GM20000 (cell line): ENCODE data around the gene FDX1.
"Not testable (repeated sequence)": the region's sequence is repeated elsewhere in the genome, so short reads cannot be mapped to it uniquely, and the experiment has no call there.

Experiments used
- DNase-seq: peaks from one replicate; pipeline ENCODE4 v3.0.0; 2012; ENCODE audit warnings: low spot score
- TF ChIP-seq, protein P1 (sequence below): IDR thresholded peaks from 2 replicates; pipeline ENCODE4 v1.5.1; 2012; ENCODE audit warnings: mild to moderate bottlenecking, control low read depth; ENCODE audit errors: extremely low read depth, missing control alignments

FDX1 gene, protein sequence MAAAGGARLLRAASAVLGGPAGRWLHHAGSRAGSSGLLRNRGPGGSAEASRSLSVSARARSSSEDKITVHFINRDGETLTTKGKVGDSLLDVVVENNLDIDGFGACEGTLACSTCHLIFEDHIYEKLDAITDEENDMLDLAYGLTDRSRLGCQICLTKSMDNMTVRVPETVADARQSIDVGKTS

DNA sequence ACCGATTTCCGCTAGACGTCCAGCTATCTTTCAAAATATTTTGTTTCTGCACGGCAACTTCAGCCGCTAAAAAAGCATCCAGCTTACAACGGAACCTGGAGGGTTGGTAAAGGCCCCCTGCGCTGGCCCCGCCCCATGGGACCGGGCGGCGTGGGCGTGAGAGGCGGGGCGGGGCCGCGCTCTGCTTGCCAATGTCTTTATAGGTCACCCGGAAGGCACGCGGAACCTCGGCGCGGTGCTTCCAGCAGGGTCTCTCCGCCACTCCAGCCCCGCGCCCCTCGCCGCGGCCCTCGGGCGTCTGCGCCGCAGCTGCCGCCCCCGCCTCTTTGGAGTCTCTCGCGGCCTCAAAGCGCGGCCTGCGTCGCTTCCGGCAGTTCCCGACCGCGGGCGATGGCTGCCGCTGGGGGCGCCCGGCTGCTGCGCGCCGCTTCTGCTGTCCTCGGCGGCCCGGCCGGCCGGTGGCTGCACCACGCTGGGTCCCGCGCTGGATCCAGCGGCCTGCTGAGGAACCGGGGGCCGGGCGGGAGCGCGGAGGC lies at the start of gene FDX1:
TSS of gene FDX1 (plus strand) at position 218 of the 536 bp plus-strand sequence. CDS start at position 391, 173 bp downstream.
- peak; percentile 87 for DNase-seq
- TF ChIP-seq, protein P1, sequence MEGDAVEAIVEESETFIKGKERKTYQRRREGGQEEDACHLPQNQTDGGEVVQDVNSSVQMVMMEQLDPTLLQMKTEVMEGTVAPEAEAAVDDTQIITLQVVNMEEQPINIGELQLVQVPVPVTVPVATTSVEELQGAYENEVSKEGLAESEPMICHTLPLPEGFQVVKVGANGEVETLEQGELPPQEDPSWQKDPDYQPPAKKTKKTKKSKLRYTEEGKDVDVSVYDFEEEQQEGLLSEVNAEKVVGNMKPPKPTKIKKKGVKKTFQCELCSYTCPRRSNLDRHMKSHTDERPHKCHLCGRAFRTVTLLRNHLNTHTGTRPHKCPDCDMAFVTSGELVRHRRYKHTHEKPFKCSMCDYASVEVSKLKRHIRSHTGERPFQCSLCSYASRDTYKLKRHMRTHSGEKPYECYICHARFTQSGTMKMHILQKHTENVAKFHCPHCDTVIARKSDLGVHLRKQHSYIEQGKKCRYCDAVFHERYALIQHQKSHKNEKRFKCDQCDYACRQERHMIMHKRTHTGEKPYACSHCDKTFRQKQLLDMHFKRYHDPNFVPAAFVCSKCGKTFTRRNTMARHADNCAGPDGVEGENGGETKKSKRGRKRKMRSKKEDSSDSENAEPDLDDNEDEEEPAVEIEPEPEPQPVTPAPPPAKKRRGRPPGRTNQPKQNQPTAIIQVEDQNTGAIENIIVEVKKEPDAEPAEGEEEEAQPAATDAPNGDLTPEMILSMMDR, result peak; percentile 66

DNA sequence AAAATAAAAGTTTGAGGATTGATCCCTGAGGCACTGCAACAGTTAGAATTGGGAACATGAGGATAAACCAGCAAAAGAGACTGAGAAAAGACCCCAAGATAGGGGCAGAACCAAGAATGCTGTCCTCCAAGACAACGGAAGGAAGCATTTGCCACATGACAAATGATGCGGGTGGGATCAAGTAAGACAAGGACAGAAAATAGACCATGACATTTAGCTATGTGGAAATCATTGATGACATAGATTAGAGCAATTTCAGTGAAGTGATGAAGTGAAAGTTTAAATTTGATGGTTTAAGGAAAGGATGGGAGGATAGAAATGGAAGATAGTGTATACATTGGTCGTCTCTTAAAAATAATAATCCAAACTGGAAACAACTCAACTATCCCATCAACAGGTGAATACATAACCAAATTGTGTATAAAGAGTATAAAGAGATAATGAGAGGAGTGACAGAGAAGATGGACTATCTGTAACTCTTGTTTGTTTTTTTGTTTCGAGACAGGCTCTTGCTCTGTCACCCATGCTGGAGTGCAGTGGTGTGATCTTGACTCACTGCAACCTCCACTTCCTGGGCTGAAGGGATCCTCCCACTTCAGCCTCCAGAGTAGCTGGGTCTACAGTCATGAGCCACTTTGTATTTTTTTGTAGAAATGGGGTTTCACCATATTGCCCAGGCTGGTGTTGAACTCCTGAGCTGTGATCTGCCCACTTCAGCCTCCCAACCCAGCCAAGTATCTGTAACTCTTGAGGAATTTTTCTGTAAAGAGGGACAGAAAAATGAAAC lies 48.7 kb upstream of the FDX1 start:
- TF ChIP-seq, protein P1, result no peak
- no peak for DNase-seq

DNA sequence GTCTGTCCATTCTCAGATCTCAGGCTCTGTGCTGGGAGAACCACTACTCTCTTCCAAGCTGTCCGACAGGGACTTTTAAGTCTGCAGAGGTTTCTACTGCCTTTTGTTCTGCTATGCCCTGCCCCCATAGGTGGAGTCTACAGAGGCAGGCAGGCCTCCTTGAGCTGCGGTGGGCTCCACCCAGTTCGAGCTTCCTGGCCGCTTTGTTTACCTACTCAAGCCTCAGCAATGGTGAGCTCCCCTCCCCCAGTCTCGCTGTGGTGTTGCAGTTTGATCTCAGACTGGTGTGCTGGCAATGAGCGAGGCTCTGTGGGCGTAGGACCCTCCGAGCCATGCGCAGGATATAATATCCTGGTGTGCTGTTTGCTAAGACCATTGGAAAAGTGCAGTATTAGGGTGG lies 41.5 kb upstream of the FDX1 start:
- DNase-seq, result not testable (repeated sequence)

DNA sequence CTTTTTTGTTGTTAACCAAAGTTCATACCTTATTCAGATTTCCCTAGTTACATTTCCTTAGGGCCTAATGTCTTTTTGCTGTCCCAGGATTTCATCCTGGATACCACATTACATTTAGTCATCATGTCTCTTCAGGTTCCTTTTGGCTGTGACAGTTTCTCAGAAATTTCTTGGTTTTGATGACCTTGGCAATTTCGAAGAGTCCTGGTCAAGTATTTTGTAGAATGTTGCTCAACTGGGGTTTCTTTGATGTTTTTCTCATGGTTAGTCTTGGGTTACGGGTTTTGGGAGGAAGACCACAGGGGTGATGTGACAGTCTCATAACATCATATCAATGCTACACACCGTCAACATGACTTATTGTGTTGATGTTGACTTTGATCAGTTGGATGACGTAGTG lies 39.8 kb upstream of the FDX1 start:
- TF ChIP-seq, protein P1, result no peak
- DNase-seq, result no peak

DNA sequence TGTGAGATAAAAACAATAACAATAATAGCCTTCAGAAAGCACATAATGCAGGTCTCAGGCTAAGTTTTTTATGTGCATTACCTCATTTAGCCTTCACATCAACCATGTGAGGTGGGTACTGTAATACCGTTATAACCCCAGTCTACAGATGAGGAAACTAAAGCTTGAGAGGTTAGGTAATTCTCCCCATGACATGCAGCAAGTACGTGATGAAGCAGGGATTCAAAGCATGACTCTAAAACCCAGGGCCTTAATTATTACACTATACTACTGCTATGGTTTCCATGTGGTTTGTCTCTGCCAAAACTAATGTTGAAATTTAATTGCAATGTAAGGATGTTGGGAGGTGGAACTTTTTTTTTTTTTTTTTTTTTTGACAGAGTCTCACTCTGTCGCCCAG lies 37.7 kb upstream of the FDX1 start:
- TF ChIP-seq, protein P1, result no peak
- no peak for DNase-seq

DNA sequence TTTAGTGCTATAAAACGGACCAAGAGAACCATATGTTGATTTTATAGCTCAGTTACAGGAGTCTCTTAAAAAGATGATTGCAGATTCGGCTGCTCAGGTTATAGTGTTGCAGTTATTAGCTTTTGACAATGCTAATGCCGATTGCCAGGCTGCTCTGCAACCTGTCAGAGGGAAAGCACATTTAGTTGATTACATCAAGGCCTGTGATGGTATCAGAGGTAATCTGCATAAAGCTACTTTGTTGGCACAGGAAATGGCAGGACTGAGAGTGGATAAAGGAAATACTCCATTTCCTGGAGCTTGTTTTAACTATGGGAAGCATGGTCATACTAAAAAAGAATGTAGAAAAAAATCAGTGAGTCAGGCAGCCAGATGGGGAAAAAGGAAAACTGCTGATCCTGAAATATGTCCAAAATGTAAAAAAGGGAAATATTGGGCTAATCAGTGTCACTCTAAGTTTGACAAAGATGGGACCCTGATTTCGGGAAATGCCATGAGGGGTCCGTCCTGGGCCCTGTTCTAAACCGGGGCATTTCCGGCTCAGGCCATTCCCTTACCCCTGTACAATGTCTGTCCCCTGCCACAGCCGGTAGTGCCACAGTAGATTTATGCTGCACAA lies 32.0 kb upstream of the FDX1 start:
- DNase-seq, result not testable (repeated sequence)

DNA sequence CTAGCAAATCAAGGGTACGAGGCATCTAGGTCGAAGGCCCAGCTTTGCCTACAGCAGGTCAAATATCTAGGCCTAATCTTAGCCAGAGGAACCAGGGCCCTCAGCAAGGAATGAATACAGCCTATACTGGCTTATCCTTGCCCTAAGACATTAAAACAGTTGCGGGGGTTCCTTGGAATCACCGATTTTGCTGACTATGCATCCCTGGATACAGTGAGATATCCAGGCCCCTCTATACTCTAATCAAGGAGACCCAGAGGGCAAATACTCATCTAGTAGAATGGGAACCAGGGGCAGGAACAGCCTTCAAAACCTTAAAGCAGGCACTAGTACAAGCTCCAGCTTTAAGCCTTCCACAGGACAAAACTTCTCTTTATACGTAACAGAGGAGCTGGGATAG lies 26.2 kb upstream of the FDX1 start:
- DNase-seq, result not testable (repeated sequence)

DNA sequence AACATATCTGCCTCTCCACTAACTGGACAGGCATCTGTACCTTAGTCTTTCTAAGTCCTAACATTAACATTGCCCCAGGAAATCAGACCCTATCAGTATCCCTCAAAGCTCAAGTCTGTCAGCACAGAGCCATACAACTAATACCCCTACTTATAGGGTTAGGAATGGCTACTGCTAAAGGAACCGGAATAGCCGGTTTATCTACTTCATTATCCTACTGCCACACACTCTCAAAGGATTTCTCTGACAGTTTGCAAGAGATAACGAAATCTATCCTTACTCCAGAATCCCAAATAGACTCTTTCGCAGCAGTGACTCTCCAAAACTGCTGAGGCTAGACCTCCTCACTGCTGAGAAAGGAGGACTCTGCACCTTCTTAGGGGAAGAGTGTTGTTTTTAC lies 24.1 kb upstream of the FDX1 start:
- not testable (repeated sequence) for DNase-seq

DNA sequence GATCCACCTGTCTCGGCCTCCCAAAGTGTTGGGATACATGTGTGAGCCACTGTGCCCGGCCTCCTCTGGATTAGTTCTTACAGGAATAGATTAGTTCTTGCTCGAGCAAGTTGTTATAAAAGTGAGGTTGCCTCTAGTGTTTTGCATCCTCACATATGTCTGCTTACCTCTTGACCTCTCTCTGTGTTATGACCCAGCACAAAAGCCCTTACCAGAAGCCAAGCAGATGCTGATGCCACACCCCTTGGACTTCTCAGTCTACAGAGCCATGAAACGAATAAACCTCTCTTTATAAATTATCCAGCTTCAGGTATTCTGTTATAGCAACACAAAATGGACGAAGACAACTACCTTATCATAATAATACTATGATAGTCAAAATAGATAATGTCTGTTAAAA lies 22.4 kb upstream of the FDX1 start:
- DNase-seq, result no peak
- TF ChIP-seq, protein P1, result no peak
